HepG2 (cell line): Measurements from ENCODE around the gene PGRMC2. TPM values are rescaled to one million over a fixed set of nuclear protein-coding genes. Genes with fewer than 3 reads are reported as not detected.

Experiments used
- ATF6 ChIP-seq: sonication (generic); formaldehyde crosslinking; conservative IDR thresholded peaks from 2 replicates; pipeline ENCODE4 v1.4.0; 2020; ENCODE audit warnings: missing genetic modification reagents
- BATF2 ChIP-seq: sonication (generic); formaldehyde crosslinking; IDR thresholded peaks from 2 replicates; pipeline ENCODE4 v1.8.0; 2022; ENCODE audit warnings: mild to moderate bottlenecking, missing genetic modification reagents, moderate library complexity
- HDAC1 ChIP-seq: sonication (generic); formaldehyde crosslinking; IDR thresholded peaks from 2 replicates; pipeline ENCODE4 v1.5.1; 2020; ENCODE audit warnings: mild to moderate bottlenecking, missing genetic modification reagents
- MXD1 ChIP-seq: sonication (generic); formaldehyde crosslinking; IDR thresholded peaks from 2 replicates; pipeline ENCODE4 v1.4.0; 2020; ENCODE audit warnings: mild to moderate bottlenecking, missing genetic modification reagents
- NFKBIZ ChIP-seq: IDR thresholded peaks from 2 replicates; pipeline ENCODE4 v1.6.1; 2018; ENCODE audit warnings: missing genetic modification reagents, missing compliant biosample characterization
- PPARG ChIP-seq: conservative IDR thresholded peaks from 2 replicates; pipeline ENCODE4 v1.6.1; 2016; ENCODE audit warnings: missing biosample characterization, missing genetic modification reagents
- SNAI1 ChIP-seq: sonication (generic); formaldehyde crosslinking; IDR thresholded peaks from 2 replicates; pipeline ENCODE4 v1.5.0; 2020; ENCODE audit warnings: mild to moderate bottlenecking, missing genetic modification reagents, borderline replicate concordance
- STAT5B ChIP-seq: sonication (generic); formaldehyde crosslinking; IDR thresholded peaks from 2 replicates; pipeline ENCODE4 v1.4.0; 2020; ENCODE audit warnings: missing genetic modification reagents
- TARDBP ChIP-seq: sonication (generic); formaldehyde crosslinking; IDR thresholded peaks from 2 replicates; pipeline ENCODE4 v1.8.0; 2022; ENCODE audit warnings: mild to moderate bottlenecking, missing genetic modification reagents
- XBP1 ChIP-seq: sonication (generic); formaldehyde crosslinking; IDR thresholded peaks from 2 replicates; pipeline ENCODE4 v1.5.0; 2020; ENCODE audit warnings: missing genetic modification reagents
- ZFP36L2 ChIP-seq: sonication (generic); formaldehyde crosslinking; IDR thresholded peaks from 2 replicates; pipeline ENCODE4 v1.4.0; 2020; ENCODE audit warnings: missing genetic modification reagents
- ZNF143 ChIP-seq: sonication (generic); formaldehyde crosslinking; IDR thresholded peaks from 2 replicates; pipeline ENCODE4 v1.4.0; 2020; ENCODE audit warnings: missing genetic modification reagents
- ZNF512 ChIP-seq: sonication (generic); formaldehyde crosslinking; IDR thresholded peaks from 2 replicates; pipeline ENCODE4 v1.4.0; 2020; ENCODE audit warnings: mild to moderate bottlenecking, missing genetic modification reagents
- ZNF530 ChIP-seq: sonication (generic); formaldehyde crosslinking; IDR thresholded peaks from 2 replicates; pipeline ENCODE4 v1.5.0; 2020; ENCODE audit warnings: low read depth, mild to moderate bottlenecking, missing genetic modification reagents
- ZNF543 ChIP-seq: sonication (generic); formaldehyde crosslinking; IDR thresholded peaks from 2 replicates; pipeline ENCODE4 v1.4.0; 2020; ENCODE audit warnings: mild to moderate bottlenecking, missing genetic modification reagents
- ZNF629 ChIP-seq: sonication (generic); formaldehyde crosslinking; conservative IDR thresholded peaks from 2 replicates; pipeline ENCODE4 v1.5.0; 2020; ENCODE audit warnings: missing genetic modification reagents
- ZNF674 ChIP-seq: sonication (generic); formaldehyde crosslinking; IDR thresholded peaks from 2 replicates; pipeline ENCODE4 v1.5.0; 2020; ENCODE audit warnings: low read depth, mild to moderate bottlenecking, missing genetic modification reagents
- polyA plus RNA-seq, 8 experiments: library from polyadenylated mRNA; depleted of rRNA in 3 of 8; stranded (reverse) in 7 of 8; unstranded in 1 of 8; fragments of >200 nt; fragmentation: Illumina TruSeq in 4 of 8; extraction: Trizol in 4 of 8; gene quantifications; 2 replicates each; pipeline versions ENCODE4 v1.2.1 to v1.2.3, GENCODE V29; 2011 to 2016; ENCODE audit warnings: low read depth in 4 of 8, missing spikeins in 1 of 8, mixed read lengths in 1 of 8; ENCODE audit not compliant: insufficient read depth in 1 of 8
- total RNA-seq, 5 experiments: library from RNA; depleted of rRNA; stranded (reverse); fragments of >200 nt; fragmentation: Illumina TruSeq; extraction: Trizol; gene quantifications; 2 replicates each; pipeline ENCODE4 v1.2.3, GENCODE V29; 2016; ENCODE audit warnings: low read depth in 1 of 5

Gene PGRMC2
- total and polyA plus RNA-seq, 2 of the 13 experiments (the other 11 are each of a cell fraction or from before 2014, with no cell fraction given) = 16.0 to 19.8 TPM

- TF ChIP-seq ZNF543 (CRISPR knock-in tag) = peak; percentile 46; the same call in 1 of the 2 replicates
- TF ChIP-seq NFKBIZ (CRISPR knock-in tag) = peak; percentile 81; the same call in 1 of the 2 replicates
- TF ChIP-seq MXD1 (CRISPR knock-in tag) = peak; percentile 98
- no peak for TF ChIP-seq ATF6 (CRISPR knock-in tag)
- peak; percentile 66; the same call in 1 of the 2 replicates for TF ChIP-seq ZNF143 (CRISPR knock-in tag)
- TF ChIP-seq ZFP36L2 (CRISPR knock-in tag) = 0 out of 2 replicates have a peak, but pooled peaks have one; percentile 86
- peak; percentile 67 for TF ChIP-seq ZNF629
- 0 out of 2 replicates have a peak, but pooled peaks have one; percentile 62 for TF ChIP-seq SNAI1 (CRISPR knock-in tag)
- peak; percentile 97 for TF ChIP-seq TARDBP (CRISPR knock-in tag)
- TF ChIP-seq PPARG (CRISPR knock-in tag) = peak; percentile 77
- peak; percentile 44; the same call in 1 of the 2 replicates for TF ChIP-seq ZNF674 (CRISPR knock-in tag)
- peak; percentile 92 for TF ChIP-seq STAT5B (CRISPR knock-in tag)
- TF ChIP-seq BATF2 (CRISPR knock-in tag) = peak; percentile 99
- TF ChIP-seq XBP1 (CRISPR knock-in tag) = peak; percentile 72; the same call in 1 of the 2 replicates
- TF ChIP-seq ZNF512 = peak; percentile 84; the same call in 1 of the 2 replicates
- no peak for TF ChIP-seq ZNF530
- TF ChIP-seq HDAC1 (CRISPR knock-in tag) = peak; percentile 99
These were observed 467 bp upstream of the PGRMC2 start (continued) for GRCh38 chr4:128287871-128288688.
